ENCODE measurements around the gene PSMD8.

- TF ChIP-seq, protein P1, sequence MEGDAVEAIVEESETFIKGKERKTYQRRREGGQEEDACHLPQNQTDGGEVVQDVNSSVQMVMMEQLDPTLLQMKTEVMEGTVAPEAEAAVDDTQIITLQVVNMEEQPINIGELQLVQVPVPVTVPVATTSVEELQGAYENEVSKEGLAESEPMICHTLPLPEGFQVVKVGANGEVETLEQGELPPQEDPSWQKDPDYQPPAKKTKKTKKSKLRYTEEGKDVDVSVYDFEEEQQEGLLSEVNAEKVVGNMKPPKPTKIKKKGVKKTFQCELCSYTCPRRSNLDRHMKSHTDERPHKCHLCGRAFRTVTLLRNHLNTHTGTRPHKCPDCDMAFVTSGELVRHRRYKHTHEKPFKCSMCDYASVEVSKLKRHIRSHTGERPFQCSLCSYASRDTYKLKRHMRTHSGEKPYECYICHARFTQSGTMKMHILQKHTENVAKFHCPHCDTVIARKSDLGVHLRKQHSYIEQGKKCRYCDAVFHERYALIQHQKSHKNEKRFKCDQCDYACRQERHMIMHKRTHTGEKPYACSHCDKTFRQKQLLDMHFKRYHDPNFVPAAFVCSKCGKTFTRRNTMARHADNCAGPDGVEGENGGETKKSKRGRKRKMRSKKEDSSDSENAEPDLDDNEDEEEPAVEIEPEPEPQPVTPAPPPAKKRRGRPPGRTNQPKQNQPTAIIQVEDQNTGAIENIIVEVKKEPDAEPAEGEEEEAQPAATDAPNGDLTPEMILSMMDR (conservative IDR thresholded peaks at IDR 0.05; ENCODE audit: low read length) = no peak
- TF ChIP-seq EZH2phosphoT487 (IDR thresholded peaks at IDR 0.05; ENCODE audit: borderline replicate concordance) = no peak
Measured at GRCh38 chr19:38340927-38341326, 33.4 kb upstream of the PSMD8 start.
